Natural killer cell (primary cell): ENCODE data around the gene NPM1. TPM values are rescaled to one million over a fixed set of nuclear protein-coding genes. Genes with fewer than 3 reads are reported as not detected.
"Not testable (repeated sequence)": the region's sequence is repeated elsewhere in the genome, so short reads cannot be mapped to it uniquely, and the experiment has no call there.

ENCODE experiments used
- ATAC-seq, 3 donors: fragments of 150-1000 bp in 2 of 3; fragments of 200-7000 bp in 1 of 3; cut with Tn5 transposase; 1 replicate in 1 of 3; 2 replicates in 2 of 3; pipeline ENCODE4 v1.10.0; 2021; ENCODE audit warnings: mild to moderate bottlenecking in 2 of 3, moderate library complexity in 2 of 3
- DNase-seq, 2 donors: peaks; one replicate each; pipeline versions ENCODE4 v3.0.0 to v3.0.0-alpha.2; 2013 to 2021; ENCODE audit warnings: mixed read lengths in 1 of 2
- H3K27ac ChIP-seq: one replicate; pipeline ENCODE4 v1.5.1; 2013; ENCODE audit warnings: mild to moderate bottlenecking, low read length
- H3K27me3 ChIP-seq: one replicate; pipeline ENCODE4 v1.6.1; 2013; ENCODE audit warnings: low read length; ENCODE audit not compliant: control insufficient read depth, insufficient read depth
- H3K36me3 ChIP-seq: one replicate; pipeline ENCODE4 v1.6.1; 2013; ENCODE audit warnings: low read length; ENCODE audit not compliant: control insufficient read depth, insufficient read depth
- H3K4me1 ChIP-seq: one replicate; pipeline ENCODE4 v1.6.1; 2013; ENCODE audit warnings: low read length; ENCODE audit not compliant: control insufficient read depth, insufficient read depth
- H3K4me3 ChIP-seq: one replicate; pipeline ENCODE4 v1.5.1; 2013; ENCODE audit warnings: low read length
- H3K9me3 ChIP-seq: one replicate; pipeline ENCODE4 v1.6.1; 2013; ENCODE audit warnings: low read length; ENCODE audit not compliant: control insufficient read depth, insufficient read depth
- H3K27ac Mint-ChIP-seq, 2 donors: one replicate each; pipeline ENCODE4 v1.8.0; 2022; ENCODE audit warnings: mild to moderate bottlenecking in 2 of 2, mixed read lengths in 2 of 2, moderate library complexity in 1 of 2
- H3K27me3 Mint-ChIP-seq, 2 donors: one replicate each; pipeline ENCODE4 v1.8.0; 2022; ENCODE audit warnings: low read depth in 2 of 2, mixed read lengths in 2 of 2
- H3K36me3 Mint-ChIP-seq: one replicate; pipeline ENCODE4 v1.8.0; 2022; ENCODE audit warnings: mixed read lengths
- H3K4me1 Mint-ChIP-seq, 2 donors: one replicate each; pipeline ENCODE4 v1.8.0; 2022; ENCODE audit warnings: mixed read lengths in 2 of 2
- H3K4me3 Mint-ChIP-seq: one replicate; pipeline ENCODE4 v1.8.0; 2022; ENCODE audit warnings: mild to moderate bottlenecking, moderate library complexity, mixed read lengths
- H3K9me3 Mint-ChIP-seq, 2 donors: one replicate each; pipeline ENCODE4 v1.8.0; 2022; ENCODE audit warnings: mixed read lengths in 2 of 2
- WGBS: methylation state at CpG from one replicate; pipeline ENCODE4 v1.1.7; 2013; ENCODE audit warnings: missing lambda C conversion rate; ENCODE audit not compliant: insufficient coverage; 5-methylcytosine and 5-hydroxymethylcytosine counted together
- intact Hi-C: fragments of 100-400 bp; cut with micrococcal nuclease; formaldehyde crosslinking; loops from one replicate; pipeline ENCODE4 v1.14.2; 2022
- total RNA-seq, 4 donors: library from RNA; stranded (reverse); fragments of 120-200 nt in 1 of 4; gene quantifications; one replicate each; pipeline versions ENCODE4 v1.2.3 to v1.2.4, GENCODE V29; 2013 to 2022
- TF ChIP-seq, protein P1 (sequence below): fragments of 200-600 bp; IDR thresholded peaks from one replicate; pipeline ENCODE4 v1.8.0; 2022; ENCODE audit warnings: antibody characterized with exemption

The NPM1 gene
- total RNA-seq, 3 donors from 2014 or later (not counting 1 experiment from before 2014, with no cell fraction given), result 440 to 554 (median 454) TPM

DNA sequence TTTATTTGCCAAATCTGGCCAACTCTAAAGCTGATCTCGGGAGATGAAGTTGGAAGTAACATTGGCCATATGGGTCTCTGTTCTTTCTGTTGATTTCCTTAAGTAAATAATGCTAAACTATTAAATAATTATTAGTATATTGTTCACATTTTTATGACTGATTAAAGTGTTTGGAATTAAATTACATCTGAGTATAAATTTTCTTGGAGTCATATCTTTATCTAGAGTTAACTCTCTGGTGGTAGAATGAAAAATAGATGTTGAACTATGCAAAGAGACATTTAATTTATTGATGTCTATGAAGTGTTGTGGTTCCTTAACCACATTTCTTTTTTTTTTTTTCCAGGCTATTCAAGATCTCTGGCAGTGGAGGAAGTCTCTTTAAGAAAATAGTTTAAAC, 22.5 kb downstream of the NPM1 start:
- no peak for DNase-seq
- H3K36me3 Mint-ChIP-seq, result peaks cover 51% of the 10 kb centered on the region
- TF ChIP-seq, protein P1, sequence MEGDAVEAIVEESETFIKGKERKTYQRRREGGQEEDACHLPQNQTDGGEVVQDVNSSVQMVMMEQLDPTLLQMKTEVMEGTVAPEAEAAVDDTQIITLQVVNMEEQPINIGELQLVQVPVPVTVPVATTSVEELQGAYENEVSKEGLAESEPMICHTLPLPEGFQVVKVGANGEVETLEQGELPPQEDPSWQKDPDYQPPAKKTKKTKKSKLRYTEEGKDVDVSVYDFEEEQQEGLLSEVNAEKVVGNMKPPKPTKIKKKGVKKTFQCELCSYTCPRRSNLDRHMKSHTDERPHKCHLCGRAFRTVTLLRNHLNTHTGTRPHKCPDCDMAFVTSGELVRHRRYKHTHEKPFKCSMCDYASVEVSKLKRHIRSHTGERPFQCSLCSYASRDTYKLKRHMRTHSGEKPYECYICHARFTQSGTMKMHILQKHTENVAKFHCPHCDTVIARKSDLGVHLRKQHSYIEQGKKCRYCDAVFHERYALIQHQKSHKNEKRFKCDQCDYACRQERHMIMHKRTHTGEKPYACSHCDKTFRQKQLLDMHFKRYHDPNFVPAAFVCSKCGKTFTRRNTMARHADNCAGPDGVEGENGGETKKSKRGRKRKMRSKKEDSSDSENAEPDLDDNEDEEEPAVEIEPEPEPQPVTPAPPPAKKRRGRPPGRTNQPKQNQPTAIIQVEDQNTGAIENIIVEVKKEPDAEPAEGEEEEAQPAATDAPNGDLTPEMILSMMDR, result no peak
- no peaks in the 10 kb centered on the region for H3K9me3 Mint-ChIP-seq
- H3K9me3 ChIP-seq, result no peaks in the 10 kb centered on the region
- no peak overlapping the region for H3K27ac Mint-ChIP-seq
- H3K4me1 ChIP-seq, result no peaks in the 10 kb centered on the region
- H3K27ac ChIP-seq, result no peak overlapping the region
- peaks cover 31 to 33% of the 10 kb centered on the region in 2 donors for H3K4me1 Mint-ChIP-seq
- no peaks in the 10 kb centered on the region for H3K27me3 ChIP-seq
- peaks cover 74% of the 10 kb centered on the region for H3K36me3 ChIP-seq
- ATAC-seq, result no peak
- H3K27me3 Mint-ChIP-seq, result no peaks in the 10 kb centered on the region
- intact Hi-C loops, result no loop called here
- no peak overlapping the region for H3K4me3 ChIP-seq
- no peak overlapping the region for H3K4me3 Mint-ChIP-seq
- WGBS, result 60% methylated on average over 1 of the region's 1 CpG

DNA sequence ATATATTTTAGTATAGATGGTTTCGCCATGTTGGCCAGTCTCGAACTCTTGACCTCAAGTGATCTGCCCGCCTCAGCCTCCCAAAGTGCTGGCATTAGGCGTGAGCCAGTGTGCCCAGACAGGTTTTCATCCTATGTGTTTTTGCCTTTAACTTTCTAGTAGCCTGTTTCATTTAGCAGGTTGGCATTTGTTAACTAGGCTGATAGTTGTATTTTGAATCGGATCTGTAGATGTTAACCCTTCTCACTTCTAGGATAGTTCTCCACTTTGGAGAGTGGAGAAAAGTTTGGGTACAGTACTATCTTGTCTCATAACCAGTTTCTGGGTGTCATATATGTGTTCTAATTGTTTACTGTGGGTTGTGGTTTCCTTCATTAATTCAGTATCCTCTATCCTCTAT, 24.5 kb downstream of the NPM1 start:
- WGBS, result 96% methylated on average over 4 of the region's 5 CpGs
- Histone ChIP-seq H3K27me3 (no peaks in the 10 kb centered on the region), H3K9me3 (no peaks in the 10 kb centered on the region), H3K27ac (no peak overlapping the region), H3K4me3 (no peak overlapping the region), H3K4me1 (no peaks in the 10 kb centered on the region), H3K36me3 (peaks cover 57% of the 10 kb centered on the region)
- intact Hi-C loops, result no loop called here
- H3K4me3 Mint-ChIP-seq, result no peak overlapping the region
- H3K27ac Mint-ChIP-seq, result no peak overlapping the region
- H3K4me1 Mint-ChIP-seq, result peaks cover 13 to 14% of the 10 kb centered on the region in 2 donors
- DNase-seq (no peak), ATAC-seq (no peak)
- TF ChIP-seq, protein P1, result no peak
- no peaks in the 10 kb centered on the region for H3K9me3 Mint-ChIP-seq
- H3K27me3 Mint-ChIP-seq, result no peaks in the 10 kb centered on the region
- peaks cover 33% of the 10 kb centered on the region for H3K36me3 Mint-ChIP-seq

DNA sequence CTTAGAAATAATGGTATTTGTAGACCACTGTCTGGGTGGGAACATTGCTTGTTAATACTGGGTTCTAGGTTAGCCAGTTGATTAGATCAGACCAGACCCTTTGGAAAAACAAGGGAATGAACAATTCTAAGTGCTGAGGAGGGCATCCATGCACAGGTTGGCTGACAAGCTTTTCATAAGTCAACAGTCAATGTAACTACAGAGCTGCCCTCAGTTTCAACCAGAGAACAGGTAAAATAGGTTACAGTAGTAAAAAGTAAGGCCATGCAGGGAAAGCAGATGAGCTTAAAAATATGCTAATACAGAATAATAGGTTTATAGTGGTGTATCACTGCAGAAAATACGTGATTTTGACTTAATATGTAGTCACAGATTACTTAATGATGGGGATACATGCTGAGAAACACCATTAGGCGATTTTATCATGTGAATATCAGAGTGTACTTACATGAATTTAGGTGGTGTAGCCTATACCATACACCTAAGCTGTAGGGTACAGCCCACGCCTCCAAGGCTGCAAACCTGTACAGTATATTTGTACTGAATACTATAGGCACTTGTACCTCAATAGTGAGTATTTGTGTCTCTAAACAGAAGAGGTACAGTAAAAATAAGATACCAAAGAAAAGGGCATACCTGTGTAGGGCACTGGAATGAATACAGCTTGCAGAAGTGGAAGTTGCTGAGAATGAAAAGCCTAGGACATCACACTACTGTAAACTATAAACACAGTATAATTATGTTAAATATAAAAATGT, 25.7 kb downstream of the NPM1 start:
- TF ChIP-seq, protein P1, result no peak
- Mint-ChIP-seq H3K36me3 (peaks cover 22% of the 10 kb centered on the region), H3K4me3 (no peak overlapping the region), H3K27me3 (no peaks in the 10 kb centered on the region), H3K27ac (peak overlapping the region in 1 of 2 donors; percentile 63), H3K9me3 (no peaks in the 10 kb centered on the region), H3K4me1 (peaks cover 3% of the 10 kb centered on the region in 2 donors)
- Histone ChIP-seq H3K27me3 (no peaks in the 10 kb centered on the region), H3K4me1 (peaks cover under 1% of the 10 kb centered on the region), H3K4me3 (no peak overlapping the region), H3K36me3 (peaks cover 45% of the 10 kb centered on the region), H3K27ac (no peak overlapping the region), H3K9me3 (no peaks in the 10 kb centered on the region)
- intact Hi-C loops, result no loop called here
- 100% methylated on average over 2 of the region's 3 CpGs for WGBS
- ATAC-seq (no peak), DNase-seq (no peak)

DNA sequence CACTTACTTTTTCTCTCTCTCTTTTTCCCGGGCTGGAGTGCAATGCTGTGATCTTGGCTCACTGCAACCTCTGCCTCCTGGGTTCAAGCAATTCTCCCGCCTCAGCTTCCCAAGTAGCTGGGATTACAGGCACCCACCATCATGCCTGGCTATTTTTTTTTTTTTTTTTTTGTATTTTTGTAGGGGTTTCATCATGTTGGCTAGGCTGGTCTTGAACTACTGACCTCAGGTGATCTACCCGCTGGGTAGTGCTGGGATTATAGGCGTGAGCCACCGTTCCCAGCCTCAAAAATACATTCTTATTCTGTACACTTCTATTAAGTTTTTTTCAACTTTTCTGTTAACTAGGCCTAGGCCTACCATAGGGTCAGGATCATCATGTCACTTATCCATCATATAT, 26.3 kb downstream of the NPM1 start:
- H3K4me3 Mint-ChIP-seq, H3K4me1 Mint-ChIP-seq, H3K27me3 ChIP-seq, H3K27ac ChIP-seq, H3K9me3 ChIP-seq, DNase-seq, intact Hi-C loops, H3K9me3 Mint-ChIP-seq, H3K27me3 Mint-ChIP-seq, ATAC-seq, H3K4me3 ChIP-seq, H3K4me1 ChIP-seq: not testable (repeated sequence)
- 91% methylated on average over 4 of the region's 5 CpGs for WGBS
- H3K27ac Mint-ChIP-seq, result peak overlapping the region in 1 of 2 donors; percentile 63
- H3K36me3 ChIP-seq, result peaks cover 39% of the 10 kb centered on the region
- peaks cover 18% of the 10 kb centered on the region for H3K36me3 Mint-ChIP-seq
